ENCODE measurements around the gene PLA2G2F. TPM values are rescaled to one million over a fixed set of nuclear protein-coding genes. Genes with fewer than 3 reads are reported as not detected.

PLA2G2F gene, protein sequence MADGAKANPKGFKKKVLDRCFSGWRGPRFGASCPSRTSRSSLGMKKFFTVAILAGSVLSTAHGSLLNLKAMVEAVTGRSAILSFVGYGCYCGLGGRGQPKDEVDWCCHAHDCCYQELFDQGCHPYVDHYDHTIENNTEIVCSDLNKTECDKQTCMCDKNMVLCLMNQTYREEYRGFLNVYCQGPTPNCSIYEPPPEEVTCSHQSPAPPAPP
- total RNA-seq (2022; extraction: Qiagen RNA extraction), result not detected in 5 replicates

DNA sequence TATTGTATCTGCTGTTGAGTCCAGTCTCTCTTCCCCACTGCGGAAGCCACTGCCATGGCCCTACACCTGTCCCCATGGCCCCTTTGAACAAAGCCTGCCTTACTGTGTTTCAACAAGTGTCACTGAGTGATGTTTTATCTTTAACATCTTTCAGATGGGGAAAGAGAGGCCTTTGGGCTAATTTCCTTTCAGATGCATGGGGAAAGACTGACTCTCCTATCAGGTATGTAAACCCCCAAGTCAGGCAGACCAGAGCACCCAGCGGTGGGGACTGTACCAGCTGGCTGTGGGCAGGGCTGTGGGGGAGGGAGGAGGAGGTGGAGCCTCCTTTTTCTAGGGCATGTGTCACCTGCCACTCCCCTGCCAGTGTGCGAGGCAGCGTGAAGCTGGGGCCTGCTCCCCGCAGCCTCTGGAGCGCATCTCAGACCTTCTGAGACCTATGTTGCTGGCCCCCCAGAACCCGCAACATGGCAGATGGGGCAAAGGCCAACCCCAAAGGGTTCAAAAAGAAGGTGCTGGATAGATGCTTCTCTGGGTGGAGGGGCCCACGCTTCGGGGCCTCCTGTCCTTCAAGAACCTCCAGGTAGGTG is at the start of gene PLA2G2F:
Gene PLA2G2F, plus strand, starts transcription at position 363 of the 590 bp plus-strand sequence. Its CDS starts 105 bp downstream, at position 468.

DNA sequence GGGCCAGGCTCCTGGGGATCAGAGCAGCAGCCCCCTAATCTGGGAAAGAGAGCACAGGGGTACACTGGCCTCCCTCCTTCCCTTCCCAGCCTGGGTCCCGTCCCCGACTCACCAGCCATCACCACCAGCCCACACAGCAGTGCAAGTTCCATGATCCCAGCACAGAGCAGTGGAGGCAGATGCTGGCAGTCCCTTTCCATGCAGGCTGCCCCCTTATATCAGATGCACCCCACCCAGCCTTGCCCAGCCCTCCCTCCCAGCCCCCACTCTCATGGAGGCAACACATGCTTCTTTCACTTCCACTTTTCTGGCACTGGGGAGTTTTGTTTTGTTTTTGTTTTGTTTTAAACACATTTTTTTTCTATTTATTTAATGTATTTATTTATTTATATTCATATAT is 19.8 kb upstream of the PLA2G2F start, which contains the start of gene PLA2G2D:
Gene PLA2G2D, minus strand, starts transcription at position 190 of the 400 bp plus-strand sequence. Its CDS starts 38 bp downstream, at position 152.

DNA sequence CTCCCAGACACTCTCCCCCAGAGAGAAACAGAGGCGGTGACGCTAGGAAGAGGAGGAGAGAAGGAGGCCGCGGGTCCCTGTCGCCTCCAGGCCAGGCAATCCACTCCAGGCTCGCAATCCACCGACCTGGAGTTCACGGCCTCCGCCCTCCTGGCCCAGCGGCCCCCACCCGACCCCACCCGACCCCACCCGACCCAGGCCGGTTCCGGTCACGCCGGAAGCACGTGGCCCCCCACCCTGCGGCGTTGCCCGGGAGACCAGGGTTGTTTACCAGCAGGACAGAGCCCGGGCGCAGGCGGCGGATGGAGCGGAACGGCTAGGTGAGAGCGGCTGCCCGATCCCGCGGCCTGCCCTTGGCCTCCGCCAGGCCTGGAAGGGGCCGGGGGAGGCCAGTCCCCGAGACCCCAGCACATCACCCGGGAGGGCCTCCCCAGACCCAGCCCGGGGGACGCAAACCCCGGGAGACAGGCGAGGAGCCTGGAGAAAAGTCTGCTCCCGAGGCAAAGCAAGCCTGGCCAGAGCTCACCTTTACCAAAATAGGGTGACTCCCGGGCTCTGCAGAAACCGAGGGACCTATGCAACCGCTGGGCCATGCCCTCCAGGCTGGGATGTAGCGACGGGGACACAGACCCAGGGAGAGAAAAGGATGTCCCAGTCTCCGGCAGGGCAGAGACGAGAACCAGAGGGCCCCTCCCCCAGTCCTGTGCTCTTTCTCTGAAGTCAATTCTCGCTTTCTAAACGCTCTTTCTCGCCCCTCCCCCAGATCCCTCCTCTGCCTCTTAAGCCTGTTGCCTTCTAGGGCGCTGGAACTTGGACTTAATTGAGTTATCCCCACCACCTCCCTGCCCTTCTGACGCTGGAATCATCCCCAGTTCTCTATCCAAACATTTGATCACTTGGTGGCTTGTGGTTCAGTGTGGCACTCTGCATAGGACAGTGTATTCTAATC is 47.0 kb downstream of the PLA2G2F start, which contains the start of the genes PLA2G2C and UBXN10:
Gene PLA2G2C, minus strand, starts transcription at position 685 of the 949 bp plus-strand sequence. CDS start 9,155 bp downstream, outside the sequence.
Gene UBXN10, plus strand, starts transcription at position 263 of the 949 bp plus-strand sequence. CDS start 4,466 bp downstream, outside the sequence.

Other genes with a start within 250 kb of the PLA2G2F start
- gene PLA2G2E, start 215.7 kb upstream of the PLA2G2F start, total RNA-seq (2022; extraction: Qiagen RNA extraction), result not detected in 5 replicates
- not detected in 5 replicates for gene PLA2G2A, start 159.7 kb upstream of the PLA2G2F start, total RNA-seq (2022; extraction: Qiagen RNA extraction)
- gene PLA2G5, start 69.1 kb upstream of the PLA2G2F start, total RNA-seq (2022; extraction: Qiagen RNA extraction), result not detected in 5 replicates
- gene PLA2G2D, start 19.8 kb upstream of the PLA2G2F start, total RNA-seq (2022; extraction: Qiagen RNA extraction), result not detected in 5 replicates
- not detected in 5 replicates for gene UBXN10, start 46.8 kb downstream of the PLA2G2F start, total RNA-seq (2022; extraction: Qiagen RNA extraction)
- gene PLA2G2C, start 47.2 kb downstream of the PLA2G2F start, total RNA-seq (2022; extraction: Qiagen RNA extraction), result not detected in 5 replicates
- not detected in 5 replicates for gene VWA5B1, start 151.6 kb downstream of the PLA2G2F start, total RNA-seq (2022; extraction: Qiagen RNA extraction)

Measured in A549 treated with Mapracorat at 1 μM for 4 hours (cell line).